Non-pigmented ciliary epithelial cell (primary cell): ENCODE measurements around the gene FGF3.

Source experiments
- DNase-seq: peaks from one replicate; pipeline ENCODE4 v3.0.0-alpha.2; 2010; ENCODE audit warnings: low read depth

FGF3 gene

GRCh38 chr11:69823641-69824265 is 4.5 kb upstream of the FGF3 start:
- DNase-seq: no peak

GRCh38 chr11:69822676-69823494 is 3.7 kb upstream of the FGF3 start:
- DNase-seq: no peak

- no peak for DNase-seq
Measured at GRCh38 chr11:69821511-69822040, 2.4 kb upstream of the FGF3 start.

GRCh38 chr11:69820441-69820840 is 1.2 kb upstream of the FGF3 start:
- no peak for DNase-seq

GRCh38 chr11:69819541-69820070 is 390 bp upstream of the FGF3 start:
- DNase-seq: no peak

- DNase-seq: no peak
Measured at GRCh38 chr11:69818231-69818602, 999 bp downstream of the FGF3 start.

GRCh38 chr11:69817265-69818230 is 1.7 kb downstream of the FGF3 start:
- no peak for DNase-seq

GRCh38 chr11:69816671-69817070 is 2.5 kb downstream of the FGF3 start:
- DNase-seq: no peak

GRCh38 chr11:69815973-69816372 is 3.2 kb downstream of the FGF3 start:
- no peak for DNase-seq

GRCh38 chr11:69814902-69815301 is 4.3 kb downstream of the FGF3 start:
- DNase-seq: no peak

- DNase-seq: no peak
Measured at GRCh38 chr11:69814411-69814810, 4.8 kb downstream of the FGF3 start.

GRCh38 chr11:69813839-69814238 is 5.4 kb downstream of the FGF3 start:
- no peak for DNase-seq

- DNase-seq: no peak
Measured at GRCh38 chr11:69812946-69813345, 6.3 kb downstream of the FGF3 start.

GRCh38 chr11:69812256-69812655 is 7.0 kb downstream of the FGF3 start:
- DNase-seq: no peak

- DNase-seq: no peak
Measured at GRCh38 chr11:69811431-69811830, 7.8 kb downstream of the FGF3 start.

GRCh38 chr11:69810289-69811118 is 8.7 kb downstream of the FGF3 start:
- no peak for DNase-seq

GRCh38 chr11:69808667-69809086 is 10.5 kb downstream of the FGF3 start:
- DNase-seq: no peak

- DNase-seq: no peak
Measured at GRCh38 chr11:69807106-69807815, 12.0 kb downstream of the FGF3 start.

- DNase-seq: no peak
Measured at GRCh38 chr11:69804769-69805508, 14.3 kb downstream of the FGF3 start.
